HG03460 (cell line): Measurements from ENCODE around the gene FAM241A.
A peak's percentile ranks its signal among the peaks of the same experiment; 100 is the strongest.
"Not testable (repeated sequence)": the region's sequence is repeated elsewhere in the genome, so short reads cannot be mapped to it uniquely, and the experiment has no call there.

Experiments used
- ATAC-seq: cut with Tn5 transposase; IDR thresholded peaks from one replicate; pipeline ENCODE4 v1.9.1; 2021; ENCODE audit not compliant: unreplicated experiment

The FAM241A gene

GRCh38 chr4:112172180-112172579, 26.9 kb downstream of the FAM241A start:
- peak; percentile 70 for ATAC-seq

DNA sequence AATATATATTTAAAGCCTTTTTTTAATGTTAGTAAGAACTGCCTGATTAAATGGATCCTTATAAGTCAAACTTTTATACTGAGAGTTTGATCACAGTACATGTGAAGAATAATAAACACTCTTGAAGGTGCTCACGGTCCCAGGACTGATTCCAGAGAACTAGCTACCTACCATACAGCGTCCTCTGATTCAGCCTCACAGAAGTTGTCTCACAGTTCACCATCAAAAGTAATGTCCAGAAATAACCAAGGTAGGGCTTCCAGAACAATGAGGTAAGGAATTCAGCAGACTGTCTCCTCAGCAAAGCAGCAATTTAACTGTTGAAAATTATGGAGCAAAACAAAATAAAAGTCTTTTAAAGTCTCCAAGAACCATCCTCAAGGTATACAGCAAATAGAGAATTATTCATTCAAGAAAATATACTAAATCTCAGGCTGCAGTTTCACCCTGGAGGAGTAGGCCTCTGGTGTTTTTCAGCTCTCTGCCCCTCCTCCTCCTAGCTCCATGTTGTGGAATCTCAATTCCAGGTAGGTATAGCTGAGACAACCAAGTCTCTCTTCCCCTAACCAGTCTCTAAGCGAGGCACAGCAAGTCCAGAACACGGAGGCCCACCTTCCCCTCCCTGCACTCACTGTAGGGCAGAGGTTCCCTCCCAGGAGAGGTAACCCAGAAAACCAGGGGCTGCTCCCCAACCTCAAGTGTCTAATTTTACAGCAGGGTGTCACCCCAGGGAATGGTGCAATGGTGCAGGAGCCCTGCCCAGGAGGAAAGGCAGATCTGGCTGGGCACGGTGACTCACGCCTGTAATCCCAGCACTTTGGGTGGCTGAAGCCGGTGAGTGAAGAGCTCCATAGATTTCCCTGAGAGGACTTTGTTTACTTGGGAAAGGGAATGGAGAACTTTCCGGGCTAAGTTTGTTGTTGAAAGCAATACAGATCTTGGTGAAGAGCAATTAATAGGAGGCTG, 28.6 kb downstream of the FAM241A start:
- no peak for ATAC-seq

DNA sequence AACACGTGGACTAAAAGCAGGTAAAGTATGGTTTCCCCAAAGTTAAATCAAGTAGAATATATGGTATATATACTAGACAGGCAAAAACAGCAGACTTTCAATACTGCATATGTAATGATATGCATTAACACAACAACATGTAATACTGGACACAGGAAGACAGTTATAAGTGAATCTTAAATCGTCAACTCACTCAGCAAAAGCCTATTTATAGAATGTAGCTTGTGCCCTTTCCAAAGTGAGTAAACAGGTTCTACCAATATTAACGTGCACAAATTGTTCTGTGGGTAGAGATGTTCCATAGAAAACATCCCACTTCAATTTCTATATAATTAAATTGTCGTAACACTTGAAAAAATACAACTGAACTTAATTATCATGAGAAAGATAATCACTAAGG, 30.6 kb downstream of the FAM241A start:
- no peak for ATAC-seq

GRCh38 chr4:112176596-112176995, 31.3 kb downstream of the FAM241A start:
- no peak for ATAC-seq

DNA sequence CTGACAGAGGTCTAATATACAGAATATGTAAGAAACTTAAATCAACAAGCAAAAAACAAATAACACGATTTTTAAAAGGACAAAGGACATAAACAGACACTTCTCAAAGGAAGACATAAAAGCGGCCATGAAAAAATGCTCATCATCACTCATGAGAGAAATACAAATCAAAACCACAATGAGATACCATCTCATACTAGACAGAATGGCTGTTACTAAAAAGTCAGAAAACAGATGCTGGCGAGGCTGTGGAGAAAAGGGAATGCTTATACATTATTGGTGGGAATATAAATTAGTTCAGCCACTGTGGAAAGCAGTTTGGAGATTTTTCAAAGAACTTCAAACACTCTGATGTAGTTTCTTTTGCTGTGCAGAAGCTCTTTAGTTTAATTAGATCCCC, 33.5 kb downstream of the FAM241A start:
- ATAC-seq = not testable (repeated sequence)

DNA sequence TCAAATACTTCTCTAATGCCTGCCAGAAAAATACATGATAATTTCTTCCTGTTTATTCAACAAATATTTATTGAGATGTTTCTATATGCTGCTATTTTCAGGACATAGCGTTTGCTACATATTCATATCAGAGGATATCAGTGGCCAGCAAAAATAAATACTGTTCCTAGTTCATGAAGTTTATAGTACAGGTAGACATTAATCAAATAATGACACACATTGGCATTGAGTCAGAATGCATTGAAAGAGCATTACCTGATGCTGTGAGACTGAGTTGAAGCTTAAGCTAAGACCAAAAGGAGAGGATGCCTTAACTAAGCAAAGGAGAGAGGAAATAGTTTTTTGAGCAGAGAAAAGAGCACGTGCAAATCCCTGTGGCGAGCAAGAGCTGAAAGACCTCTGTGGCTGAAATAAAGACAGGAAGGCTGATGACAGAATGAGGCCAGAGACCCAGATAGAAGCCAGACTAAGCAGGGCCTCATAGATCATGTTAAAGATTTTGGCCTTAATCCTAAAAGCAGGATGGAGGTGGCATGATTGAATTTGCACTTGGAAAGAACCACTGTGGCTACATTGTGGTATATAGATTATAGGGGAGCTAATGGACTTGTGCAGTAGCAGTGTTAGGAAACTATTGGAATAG, 36.2 kb downstream of the FAM241A start:
- no peak for ATAC-seq

GRCh38 chr4:112182604-112183003, 37.4 kb downstream of the FAM241A start:
- no peak for ATAC-seq

DNA sequence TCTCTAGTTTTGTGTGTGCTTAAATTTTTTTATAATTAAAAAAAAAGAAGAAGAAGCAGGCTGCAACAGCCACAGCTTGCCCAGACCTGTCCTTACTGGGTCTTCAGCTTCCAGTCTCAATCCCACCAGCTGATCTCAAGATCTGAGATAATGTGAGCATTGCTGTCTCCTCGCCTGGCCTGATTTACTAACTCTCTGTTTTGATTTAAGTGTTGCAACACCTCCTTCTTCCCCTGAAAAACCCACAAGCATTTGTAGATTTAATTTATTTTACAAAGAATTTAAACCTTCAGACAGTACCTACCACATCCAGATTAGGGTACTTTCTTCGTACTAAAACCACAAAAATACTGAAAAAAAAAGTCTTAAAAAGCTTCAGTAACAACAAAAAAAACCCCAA, 38.0 kb downstream of the FAM241A start:
- ATAC-seq = no peak

DNA sequence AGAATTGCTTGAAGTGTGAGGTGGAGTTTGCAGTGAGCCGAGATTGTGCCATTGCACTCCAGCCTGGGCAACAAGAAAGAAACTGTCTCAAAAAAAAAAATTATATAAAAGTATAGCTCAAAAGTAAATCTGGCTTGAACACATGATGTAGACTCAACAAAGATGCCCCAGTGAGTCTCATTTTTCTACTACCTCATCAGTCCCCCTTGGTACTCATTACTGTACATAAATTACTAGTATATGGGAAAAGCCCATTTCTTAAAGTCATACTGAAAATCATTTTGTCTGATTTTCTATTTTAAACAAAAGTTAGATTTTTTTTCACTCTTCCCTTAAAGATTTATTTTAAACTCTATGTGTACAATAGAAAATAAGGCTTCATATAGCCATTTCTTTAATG, 39.2 kb downstream of the FAM241A start:
- ATAC-seq = no peak

DNA sequence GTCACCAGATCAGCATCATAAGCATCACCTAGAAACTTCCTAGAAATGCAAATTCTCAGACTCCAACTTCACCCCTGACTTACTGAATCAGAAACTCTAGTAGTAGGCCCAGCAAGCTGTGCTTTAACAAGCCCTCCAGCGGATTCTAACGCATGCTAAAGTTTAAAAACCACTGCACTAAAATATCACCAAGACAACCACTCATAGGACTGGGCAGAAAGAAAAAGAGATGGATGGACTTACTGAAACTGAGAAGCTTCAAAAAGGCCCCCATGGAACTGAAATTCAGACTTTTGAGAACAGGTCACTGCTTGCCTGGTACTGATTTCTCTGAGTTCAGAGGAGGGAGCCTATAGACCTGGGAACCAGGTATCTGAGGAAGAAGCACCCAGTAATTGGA, 40.1 kb downstream of the FAM241A start:
- ATAC-seq = no peak

- ATAC-seq = no peak
Observed at GRCh38 chr4:112185740-112186670, 40.8 kb downstream of the FAM241A start.

DNA sequence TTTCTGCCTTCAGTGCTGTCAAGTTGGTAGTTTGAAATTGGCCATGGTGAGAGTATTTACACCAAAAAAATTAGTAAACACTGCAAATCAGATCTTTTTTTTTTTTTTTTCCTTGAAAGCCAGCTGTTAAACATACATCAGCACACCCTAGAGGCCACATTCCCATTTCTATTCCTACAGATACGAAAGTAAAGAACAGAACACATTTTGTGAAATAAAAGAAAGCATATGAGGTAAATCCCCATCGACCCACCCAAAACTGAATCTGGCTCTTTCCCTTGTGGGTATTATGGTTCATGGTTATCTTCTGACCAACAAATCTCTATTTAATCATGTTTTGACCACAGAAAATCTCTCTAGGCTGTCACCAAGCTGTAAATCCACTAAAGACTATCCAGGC, 44.5 kb downstream of the FAM241A start:
- ATAC-seq = no peak

- ATAC-seq = no peak
Observed at GRCh38 chr4:112190684-112191083, 45.4 kb downstream of the FAM241A start.

DNA sequence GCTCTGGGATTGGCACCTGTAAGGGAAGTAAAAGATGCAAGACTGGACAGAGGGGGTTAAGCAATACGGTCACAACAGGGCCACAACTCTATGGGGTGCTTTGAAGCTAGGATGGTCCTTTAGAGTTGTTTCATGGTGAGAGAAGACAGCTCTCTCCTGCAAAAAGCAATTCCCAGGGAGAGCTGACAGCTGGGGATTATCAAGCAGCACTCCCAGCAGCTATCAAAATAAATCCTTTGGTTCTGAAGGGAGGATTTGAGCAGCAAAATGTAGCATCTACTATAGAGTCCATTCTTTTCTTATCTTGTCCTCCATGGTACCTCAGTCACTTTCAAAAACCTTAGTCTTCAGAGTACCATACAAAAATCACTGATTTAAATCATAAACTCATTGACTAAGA, 51.2 kb downstream of the FAM241A start:
- ATAC-seq = no peak

- ATAC-seq = peak; percentile 10
Observed at GRCh38 chr4:112199041-112199440, 53.8 kb downstream of the FAM241A start.

DNA sequence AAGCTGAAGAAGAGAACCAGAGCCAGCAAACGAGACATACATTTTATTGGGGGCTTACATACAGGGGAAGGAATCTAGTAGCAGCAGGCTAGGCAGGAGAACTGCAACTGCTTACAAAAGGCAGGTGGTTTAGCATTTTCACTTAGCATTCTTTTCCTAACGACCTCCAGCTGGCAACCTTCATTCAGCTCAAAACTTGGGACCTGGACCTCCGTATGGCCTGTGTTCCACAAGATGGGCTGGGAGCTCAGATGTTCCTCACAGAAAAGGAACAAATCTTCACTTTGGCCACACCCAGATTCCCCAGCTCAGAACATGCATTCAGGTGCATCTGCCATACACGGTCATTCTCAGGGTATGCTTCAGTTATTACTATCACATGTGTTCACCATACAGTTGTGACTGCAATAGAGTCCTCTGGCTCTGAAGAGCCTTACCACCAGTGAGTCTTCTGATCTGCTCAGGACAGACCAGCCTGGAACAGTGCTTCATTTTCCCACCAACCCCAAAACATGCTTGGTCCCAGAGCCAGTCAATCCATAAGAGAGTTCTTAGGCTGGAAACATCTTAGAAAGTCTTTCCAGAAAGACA, 56.8 kb downstream of the FAM241A start:
- ATAC-seq = no peak

- no peak for ATAC-seq
Observed at GRCh38 chr4:112203593-112203992, 58.3 kb downstream of the FAM241A start.

- no peak for ATAC-seq
Observed at GRCh38 chr4:112206431-112206830, 61.2 kb downstream of the FAM241A start.

- ATAC-seq = not testable (repeated sequence)
Observed at GRCh38 chr4:112208137-112209095, 63.2 kb downstream of the FAM241A start.

GRCh38 chr4:112210777-112211176, 65.5 kb downstream of the FAM241A start:
- no peak for ATAC-seq
